Testis (tissue), 3 donors: ENCODE data around the gene GPHN. TPM values are rescaled to one million over a fixed set of nuclear protein-coding genes. Genes with fewer than 3 reads are reported as not detected.

ENCODE experiments used
- DNase-seq: peaks from one replicate; pipeline ENCODE4 v3.0.0-alpha.2; 2019
- H3K27ac ChIP-seq, 2 donors: fragments of 200-600 bp; sonication (generic); one replicate each; pipeline ENCODE4 v1.5.1; 2019
- H3K27me3 ChIP-seq: fragments of 200-600 bp; sonication (generic); one replicate; pipeline ENCODE4 v1.5.1; 2019
- H3K36me3 ChIP-seq: fragments of 200-600 bp; sonication (generic); one replicate; pipeline ENCODE4 v1.5.1; 2017; ENCODE audit warnings: low read depth; ENCODE audit errors: missing control alignments
- H3K4me1 ChIP-seq: fragments of 200-600 bp; sonication (generic); one replicate; pipeline ENCODE4 v1.5.1; 2019
- H3K4me3 ChIP-seq, 2 donors: fragments of 200-600 bp; sonication (generic); one replicate each; pipeline ENCODE4 v1.5.1; 2017 to 2019
- H3K9me3 ChIP-seq: fragments of 200-600 bp; sonication (generic); one replicate; pipeline ENCODE4 v1.5.1; 2017
- POLR2A ChIP-seq: fragments of 450-650 bp; IDR thresholded peaks from one replicate; pipeline ENCODE4 v1.6.1; 2017; ENCODE audit warnings: antibody characterized with exemption, mild to moderate bottlenecking, moderate library complexity
- WGBS, 2 donors: methylation state at CpG; one replicate each; pipeline ENCODE4 v1.1.5; 2018; 5-methylcytosine and 5-hydroxymethylcytosine counted together
- intact Hi-C: fragments of 100-400 bp; cut with DNase I; formaldehyde crosslinking; loops from one replicate; pipeline ENCODE4 v1.15.1; 2023; ENCODE audit warnings: low total_unique reads
- polyA plus RNA-seq: library from polyadenylated mRNA; stranded (reverse); fragments of 350-450 nt; fragmentation: Illumina TruSeq; extraction: RNeasy Lipid Tissue Mini Kit (QIAGEN cat#74804); gene quantifications from one replicate; pipeline ENCODE4 v1.2.3, GENCODE V29; 2014; ENCODE audit warnings: low read depth, low replicate concordance; ENCODE audit not compliant: insufficient read depth
- total RNA-seq, 2 donors: library from RNA; depleted of rRNA; stranded (reverse); fragments of >200 nt; gene quantifications; one replicate each; pipeline ENCODE4 v1.2.3, GENCODE V29; 2016
- TF ChIP-seq, protein P1 (sequence below), 3 experiments: fragments of 450-650 bp in 2 of 3; fragments of 200-600 bp in 1 of 3; sonication (generic) in 1 of 3; IDR thresholded peaks; one replicate each; pipeline ENCODE4 v1.5.1; 2016 to 2019; ENCODE audit warnings: antibody characterized with exemption in 3 of 3, mild to moderate bottlenecking in 2 of 3, moderate library complexity in 1 of 3

GPHN gene
- total and polyA plus RNA-seq, 3 donors from 2014 or later, result 14.2 to 26.5 (median 25.4) TPM

DNA sequence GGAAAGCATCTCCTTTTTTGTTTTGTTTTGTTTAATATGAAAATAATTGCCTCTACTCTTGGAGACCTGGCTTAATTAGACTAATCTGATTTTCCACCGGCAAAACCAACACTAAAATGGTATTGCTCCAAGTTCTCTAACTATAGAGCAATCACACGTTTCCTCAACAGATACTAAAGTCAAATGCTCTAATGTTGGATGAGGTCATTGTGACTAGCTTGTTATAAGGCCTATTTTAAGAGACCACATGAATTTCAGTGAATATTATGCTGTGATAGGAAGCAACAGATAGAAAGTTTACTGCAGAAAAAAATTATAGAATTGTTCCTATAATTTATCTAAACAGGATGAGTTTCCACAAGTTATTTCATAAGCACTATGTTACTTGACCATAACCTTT lies 25.1 kb upstream of the GPHN start:
- Histone ChIP-seq H3K27me3 (no peaks in the 10 kb centered on the region), H3K9me3 (no peaks in the 10 kb centered on the region), H3K27ac (no peak overlapping the region), H3K4me1 (no peaks in the 10 kb centered on the region), H3K36me3 (no peaks in the 10 kb centered on the region), H3K4me3 (no peak overlapping the region)
- DNase-seq, result no peak
- no peak for TF ChIP-seq POLR2A
- TF ChIP-seq, protein P1, sequence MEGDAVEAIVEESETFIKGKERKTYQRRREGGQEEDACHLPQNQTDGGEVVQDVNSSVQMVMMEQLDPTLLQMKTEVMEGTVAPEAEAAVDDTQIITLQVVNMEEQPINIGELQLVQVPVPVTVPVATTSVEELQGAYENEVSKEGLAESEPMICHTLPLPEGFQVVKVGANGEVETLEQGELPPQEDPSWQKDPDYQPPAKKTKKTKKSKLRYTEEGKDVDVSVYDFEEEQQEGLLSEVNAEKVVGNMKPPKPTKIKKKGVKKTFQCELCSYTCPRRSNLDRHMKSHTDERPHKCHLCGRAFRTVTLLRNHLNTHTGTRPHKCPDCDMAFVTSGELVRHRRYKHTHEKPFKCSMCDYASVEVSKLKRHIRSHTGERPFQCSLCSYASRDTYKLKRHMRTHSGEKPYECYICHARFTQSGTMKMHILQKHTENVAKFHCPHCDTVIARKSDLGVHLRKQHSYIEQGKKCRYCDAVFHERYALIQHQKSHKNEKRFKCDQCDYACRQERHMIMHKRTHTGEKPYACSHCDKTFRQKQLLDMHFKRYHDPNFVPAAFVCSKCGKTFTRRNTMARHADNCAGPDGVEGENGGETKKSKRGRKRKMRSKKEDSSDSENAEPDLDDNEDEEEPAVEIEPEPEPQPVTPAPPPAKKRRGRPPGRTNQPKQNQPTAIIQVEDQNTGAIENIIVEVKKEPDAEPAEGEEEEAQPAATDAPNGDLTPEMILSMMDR (IDR thresholded peaks at IDR 0.05), result no peak
- 44 to 48% methylated on average over 2 of the region's 2 CpGs for WGBS, 2 donors
- intact Hi-C loops, result no loop called here

DNA sequence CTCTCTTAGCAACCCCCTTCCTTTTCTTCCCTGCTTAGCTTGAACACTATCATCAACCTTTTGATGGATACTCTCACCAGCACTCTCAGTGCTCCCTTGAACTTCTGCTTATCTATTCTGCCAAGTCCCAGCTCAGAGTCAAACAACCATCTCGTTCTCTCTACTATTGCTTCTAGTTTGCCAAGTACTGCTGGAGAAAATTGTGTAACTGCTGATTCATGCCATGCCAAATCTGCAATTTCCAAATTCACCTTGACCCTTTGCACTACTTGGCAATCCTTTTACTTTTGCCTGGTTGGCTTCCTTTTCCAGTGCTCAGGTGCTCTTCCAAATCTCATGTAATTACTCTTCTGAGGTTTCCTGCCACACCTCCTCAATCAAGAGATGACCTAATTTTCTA lies 24.6 kb upstream of the GPHN start:
- no peak overlapping the region for H3K4me3 ChIP-seq
- no peaks in the 10 kb centered on the region for H3K36me3 ChIP-seq
- intact Hi-C loops, result no loop called here
- H3K27ac ChIP-seq, result no peak overlapping the region
- H3K27me3 ChIP-seq, result no peaks in the 10 kb centered on the region
- TF ChIP-seq, protein P1 (IDR thresholded peaks at IDR 0.05), result no peak
- no peak for TF ChIP-seq POLR2A
- 25 to 31% methylated on average over 1 of the region's 1 CpG for WGBS, 2 donors
- H3K4me1 ChIP-seq, result no peaks in the 10 kb centered on the region
- no peak for DNase-seq
- H3K9me3 ChIP-seq, result no peaks in the 10 kb centered on the region

DNA sequence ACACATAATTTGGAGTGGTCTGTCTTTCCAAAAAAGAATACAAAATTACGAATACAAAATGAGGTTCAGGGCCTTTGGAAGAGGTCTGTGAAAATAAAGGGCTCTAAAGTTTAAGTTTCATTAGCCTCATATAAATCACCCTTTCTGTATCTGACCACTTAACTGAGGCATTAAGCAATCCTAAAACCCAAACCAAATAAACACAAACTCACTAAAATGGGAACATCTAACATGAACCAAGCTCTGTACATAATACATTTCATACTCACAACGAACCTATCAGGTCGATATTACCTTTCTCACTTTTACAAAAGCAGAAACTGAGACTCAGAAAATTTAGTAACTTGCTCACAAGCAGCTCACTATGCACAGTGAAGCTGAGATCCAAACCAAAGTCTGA lies 22.9 kb upstream of the GPHN start:
- H3K27me3 ChIP-seq, result no peaks in the 10 kb centered on the region
- intact Hi-C loops, result no loop called here
- WGBS, 2 donors, result 85 to 94% methylated on average over 3 of the region's 3 CpGs
- H3K4me1 ChIP-seq, result no peaks in the 10 kb centered on the region
- H3K4me3 ChIP-seq, result no peak overlapping the region
- no peak overlapping the region for H3K27ac ChIP-seq
- no peak for TF ChIP-seq POLR2A
- TF ChIP-seq, protein P1 (IDR thresholded peaks at IDR 0.05), result no peak
- no peaks in the 10 kb centered on the region for H3K9me3 ChIP-seq
- no peaks in the 10 kb centered on the region for H3K36me3 ChIP-seq
- no peak for DNase-seq

DNA sequence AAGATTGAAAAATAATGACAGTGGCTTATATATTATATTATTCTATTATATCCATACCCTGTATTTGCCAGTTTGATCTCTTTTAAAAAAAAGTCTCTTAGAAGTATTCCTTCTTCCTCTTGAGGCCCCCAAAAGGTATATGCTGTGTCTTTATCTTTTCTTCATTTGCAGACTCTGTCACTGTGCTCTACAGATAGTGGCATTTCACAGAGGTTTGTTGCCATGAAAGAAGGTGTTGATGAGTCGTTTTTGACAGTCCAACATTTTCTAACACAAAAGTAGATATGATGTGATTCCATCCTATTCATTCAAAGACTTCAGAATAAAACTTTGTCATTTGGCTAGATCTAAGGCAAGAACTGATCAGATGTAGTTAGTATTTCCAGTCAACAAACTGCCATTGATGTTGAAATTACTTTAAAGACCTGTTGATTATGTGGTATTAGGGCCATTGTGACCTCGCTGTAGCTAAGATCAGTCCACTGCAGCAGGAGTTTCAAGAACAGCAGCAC lies 22.0 kb upstream of the GPHN start, which contains the start of gene CCDC196:
TSS of gene CCDC196 (plus strand) at position 462 of the 512 bp plus-strand sequence. CDS start 132 bp downstream, outside the sequence.
- H3K4me1 ChIP-seq, result no peaks in the 10 kb centered on the region
- H3K9me3 ChIP-seq, result no peaks in the 10 kb centered on the region
- DNase-seq, result no peak
- no peaks in the 10 kb centered on the region for H3K27me3 ChIP-seq
- TF ChIP-seq, protein P1 (IDR thresholded peaks at IDR 0.05), result no peak
- TF ChIP-seq POLR2A, result no peak
- 84 to 87% methylated on average over 2 of the region's 2 CpGs for WGBS, 2 donors
- H3K27ac ChIP-seq, result no peak within 1 kb of the TSS
- H3K4me3 ChIP-seq, result no peak within 1 kb of the TSS
- intact Hi-C loops, result no loop called here
- no peaks in the 10 kb centered on the region for H3K36me3 ChIP-seq

DNA sequence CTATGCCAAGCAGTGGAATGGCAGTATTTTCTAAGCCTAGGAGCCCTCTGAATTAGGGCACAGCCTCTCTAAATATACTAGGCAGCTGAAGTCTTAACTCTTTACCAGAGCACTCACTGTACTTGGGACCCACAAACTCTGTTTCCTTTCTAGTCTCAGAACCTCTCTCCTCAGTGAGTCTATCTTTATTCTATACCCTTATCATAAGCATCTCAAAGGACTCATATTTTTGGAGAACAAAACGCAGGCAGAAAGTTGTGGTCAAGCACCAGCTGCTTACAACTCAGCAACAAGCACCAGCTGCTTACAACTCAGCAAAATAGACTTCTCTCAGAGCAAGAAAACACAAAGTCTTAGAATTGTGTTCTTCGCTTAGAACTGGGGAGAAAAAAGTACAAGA lies 20.8 kb upstream of the GPHN start:
- TF ChIP-seq, protein P1 (IDR thresholded peaks at IDR 0.05), result no peak
- no peak for TF ChIP-seq POLR2A
- Histone ChIP-seq H3K4me3 (no peak overlapping the region), H3K4me1 (no peaks in the 10 kb centered on the region), H3K9me3 (no peaks in the 10 kb centered on the region), H3K27me3 (no peaks in the 10 kb centered on the region), H3K27ac (no peak overlapping the region), H3K36me3 (no peaks in the 10 kb centered on the region)
- 75 to 80% methylated on average over 2 of the region's 2 CpGs for WGBS, 2 donors
- DNase-seq, result no peak
- intact Hi-C loops, result no loop called here
